Stromal cell of bone marrow (primary cell): ENCODE data around the gene CTF1.
A peak's percentile ranks its signal among the peaks of the same experiment; 100 is the strongest.
"Not testable (repeated sequence)": the region's sequence is repeated elsewhere in the genome, so short reads cannot be mapped to it uniquely, and the experiment has no call there.

Experiments used
- DNase-seq: peaks from one replicate; pipeline ENCODE4 v3.0.0-alpha.2; 2012; ENCODE audit warnings: low read depth

The CTF1 gene

GRCh38 chr16:30888856-30889499 lies 7.4 kb upstream of the CTF1 start:
- DNase-seq, result no peak

DNA sequence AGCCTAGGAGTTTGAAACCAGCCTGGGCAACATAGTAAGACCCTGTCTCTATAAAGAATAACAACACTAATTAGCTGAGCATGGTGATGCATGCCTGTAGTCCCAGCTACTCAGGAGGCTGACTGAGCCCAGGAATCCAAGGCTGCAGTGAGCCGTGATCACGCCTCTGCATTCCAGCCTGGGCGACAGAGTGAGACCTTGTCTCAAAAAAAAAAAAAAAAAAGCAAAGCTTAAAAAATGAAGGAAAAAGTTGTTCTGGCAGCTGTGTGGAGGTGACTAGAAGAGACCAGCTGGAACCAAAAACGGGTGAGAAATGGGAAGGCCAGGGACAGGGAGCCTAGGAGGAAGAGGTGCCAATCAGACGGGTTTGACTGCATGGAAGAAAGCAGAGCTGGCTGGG lies 6.7 kb upstream of the CTF1 start:
- DNase-seq, result no peak

DNA sequence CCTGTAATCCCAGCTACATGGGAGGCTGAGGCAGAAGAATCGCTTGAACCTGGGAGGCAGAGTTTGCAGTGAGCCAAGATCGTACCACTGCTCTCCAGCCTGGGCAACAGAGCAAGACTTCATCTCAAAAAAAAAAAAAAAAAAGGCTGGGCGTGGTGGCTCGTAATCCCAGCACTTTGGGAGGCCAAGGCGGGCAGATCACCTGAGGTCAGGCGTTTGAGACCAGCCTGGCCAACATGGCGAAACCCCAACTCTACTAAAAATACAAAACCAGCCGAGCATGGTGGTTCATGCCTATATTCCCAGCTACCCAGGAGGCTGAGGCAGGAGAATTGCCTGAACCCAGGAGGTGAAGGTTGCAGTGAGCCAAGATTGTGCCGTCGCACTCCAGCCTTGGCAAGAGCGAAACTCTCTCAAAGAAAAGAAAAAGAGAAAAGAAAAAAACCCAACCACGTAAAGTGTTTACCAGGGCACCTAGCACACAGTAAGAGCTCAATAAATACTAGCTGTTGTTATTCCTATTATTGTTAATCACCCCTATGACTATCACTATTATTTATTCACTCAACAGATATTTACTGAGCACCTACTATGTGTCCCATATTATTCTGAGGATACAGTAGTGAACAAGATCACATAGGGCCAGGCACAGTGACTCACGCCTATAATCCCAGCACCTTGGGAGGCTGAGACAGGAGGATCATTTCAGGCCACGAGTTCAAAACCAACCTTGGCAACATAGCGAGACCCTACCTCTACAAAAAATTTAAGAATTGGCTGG lies 5.2 kb upstream of the CTF1 start:
- DNase-seq, result not testable (repeated sequence)

DNA sequence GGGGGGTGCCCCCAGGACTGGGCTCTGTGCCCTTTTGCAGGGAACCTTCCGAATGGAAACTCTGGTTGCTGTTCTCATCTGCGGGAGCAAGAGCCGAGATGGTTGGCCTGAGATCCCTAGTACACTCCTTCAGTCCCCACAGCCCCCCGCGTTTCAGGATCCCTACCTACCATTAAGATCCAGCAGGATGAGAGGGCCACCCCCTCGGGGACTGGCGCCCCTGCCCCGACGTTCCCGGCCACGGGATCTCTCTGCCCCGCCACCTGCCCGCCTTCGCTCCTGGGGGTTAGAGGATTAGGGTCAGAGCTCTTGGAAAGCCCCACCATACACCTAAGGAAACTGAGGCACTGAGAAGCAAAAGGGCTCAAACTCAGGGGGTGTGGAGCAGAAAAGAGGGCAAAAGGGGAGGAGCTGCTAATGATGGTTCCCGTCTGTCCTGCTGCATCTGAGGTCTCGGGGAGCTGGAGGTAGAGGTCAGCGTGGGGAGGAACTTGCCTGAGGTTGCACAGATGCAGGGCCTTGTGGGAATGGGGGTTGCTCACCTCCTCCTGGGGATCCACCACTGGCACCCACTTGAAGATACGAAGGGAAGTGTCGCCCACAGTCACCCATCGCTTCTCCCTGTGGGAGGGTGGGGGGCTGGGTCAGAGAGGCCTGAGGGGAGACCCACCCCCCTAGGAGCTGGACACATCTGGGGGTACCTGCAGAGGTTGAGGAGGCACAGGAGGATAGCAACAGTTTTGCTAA lies 3.6 kb upstream of the CTF1 start:
- DNase-seq, result no peak

GRCh38 chr16:30893417-30893743 lies 3.0 kb upstream of the CTF1 start:
- DNase-seq, result no peak

- peak; percentile 75 for DNase-seq
Measured at GRCh38 chr16:30893744-30894539, 2.5 kb upstream of the CTF1 start, which contains the start of gene BCL7C. TSS of gene BCL7C (minus strand) at chr16:30894077. CDS start at chr16:30893944, 133 bp downstream.

GRCh38 chr16:30894540-30895368 lies 1.7 kb upstream of the CTF1 start:
- DNase-seq, result no peak

DNA sequence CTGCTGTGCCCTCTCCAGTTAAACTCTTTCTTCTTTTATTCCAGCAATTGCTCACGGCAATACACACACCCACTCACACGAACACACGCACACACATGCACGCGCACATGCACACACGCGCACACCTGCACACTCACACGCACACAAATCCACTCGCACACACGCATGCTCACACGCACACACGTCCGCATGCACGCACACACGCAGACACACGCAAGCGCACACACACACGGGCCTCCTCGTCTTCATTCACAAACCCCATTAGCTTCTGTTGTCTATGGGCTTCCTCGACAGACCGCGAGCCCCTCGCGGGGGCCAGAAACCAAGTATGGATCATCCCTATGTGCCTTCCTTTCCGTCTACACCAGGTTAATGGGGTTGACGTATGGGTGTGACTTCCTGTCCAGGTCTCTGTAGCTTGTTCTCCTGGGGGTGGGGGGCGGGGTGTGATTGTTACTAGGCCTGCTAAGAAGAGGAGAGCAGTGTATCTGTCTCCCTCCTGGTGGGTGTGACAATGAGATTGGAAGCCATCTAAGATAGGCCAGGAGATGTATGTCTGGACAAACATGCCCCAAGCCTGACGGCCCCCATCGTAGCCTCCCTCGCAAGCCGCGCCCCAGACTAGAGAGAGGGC lies 670 bp upstream of the CTF1 start:
- no peak for DNase-seq

- peak; percentile 86 for DNase-seq
Measured at GRCh38 chr16:30896889-30897733, 697 bp downstream of the CTF1 start.

DNA sequence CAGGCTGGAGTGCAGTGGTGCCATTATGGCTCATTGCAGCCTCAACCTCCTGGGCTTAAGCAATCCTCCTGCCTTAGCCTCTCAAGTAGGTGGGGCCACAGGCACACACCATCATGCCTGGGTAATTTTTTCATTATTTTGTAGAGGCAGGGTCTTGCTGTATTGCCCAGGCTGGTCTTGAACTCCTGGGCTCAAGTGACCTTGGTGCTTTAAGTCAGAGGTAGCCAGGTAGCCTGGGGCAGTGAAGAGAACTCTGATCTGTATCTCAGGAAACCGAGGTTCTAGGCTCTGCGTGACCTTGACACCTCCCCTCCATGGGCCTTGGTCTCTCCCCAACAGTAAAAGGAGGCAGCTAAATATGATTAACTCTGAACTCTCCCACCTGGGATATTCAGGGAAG lies 3.4 kb downstream of the CTF1 start:
- DNase-seq, result no peak

GRCh38 chr16:30900588-30900987 lies 4.2 kb downstream of the CTF1 start:
- DNase-seq, result no peak

- DNase-seq, result no peak
Measured at GRCh38 chr16:30901201-30902028, 5.0 kb downstream of the CTF1 start.

DNA sequence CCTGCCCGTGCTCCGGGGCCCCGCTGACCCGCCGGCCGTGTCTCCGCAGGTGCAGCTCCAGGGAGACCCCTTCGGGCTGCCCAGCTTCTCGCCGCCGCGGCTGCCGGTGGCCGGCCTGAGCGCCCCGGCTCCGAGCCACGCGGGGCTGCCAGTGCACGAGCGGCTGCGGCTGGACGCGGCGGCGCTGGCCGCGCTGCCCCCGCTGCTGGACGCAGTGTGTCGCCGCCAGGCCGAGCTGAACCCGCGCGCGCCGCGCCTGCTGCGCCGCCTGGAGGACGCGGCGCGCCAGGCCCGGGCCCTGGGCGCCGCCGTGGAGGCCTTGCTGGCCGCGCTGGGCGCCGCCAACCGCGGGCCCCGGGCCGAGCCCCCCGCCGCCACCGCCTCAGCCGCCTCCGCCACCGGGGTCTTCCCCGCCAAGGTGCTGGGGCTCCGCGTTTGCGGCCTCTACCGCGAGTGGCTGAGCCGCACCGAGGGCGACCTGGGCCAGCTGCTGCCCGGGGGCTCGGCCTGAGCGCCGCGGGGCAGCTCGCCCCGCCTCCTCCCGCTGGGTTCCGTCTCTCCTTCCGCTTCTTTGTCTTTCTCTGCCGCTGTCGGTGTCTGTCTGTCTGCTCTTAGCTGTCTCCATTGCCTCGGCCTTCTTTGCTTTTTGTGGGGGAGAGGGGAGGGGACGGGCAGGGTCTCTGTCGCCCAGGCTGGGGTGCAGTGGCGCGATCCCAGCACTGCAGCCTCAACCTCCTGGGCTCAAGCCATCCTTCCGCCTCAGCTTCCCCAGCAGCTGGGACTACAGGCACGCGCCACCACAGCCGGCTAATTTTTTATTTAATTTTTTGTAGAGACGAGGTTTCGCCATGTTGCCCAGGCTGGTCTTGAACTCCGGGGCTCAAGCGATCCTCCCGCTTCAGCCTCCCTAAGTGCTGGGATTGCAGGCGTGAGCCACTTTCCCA lies 5.9 kb downstream of the CTF1 start:
- peak; percentile 43 for DNase-seq

DNA sequence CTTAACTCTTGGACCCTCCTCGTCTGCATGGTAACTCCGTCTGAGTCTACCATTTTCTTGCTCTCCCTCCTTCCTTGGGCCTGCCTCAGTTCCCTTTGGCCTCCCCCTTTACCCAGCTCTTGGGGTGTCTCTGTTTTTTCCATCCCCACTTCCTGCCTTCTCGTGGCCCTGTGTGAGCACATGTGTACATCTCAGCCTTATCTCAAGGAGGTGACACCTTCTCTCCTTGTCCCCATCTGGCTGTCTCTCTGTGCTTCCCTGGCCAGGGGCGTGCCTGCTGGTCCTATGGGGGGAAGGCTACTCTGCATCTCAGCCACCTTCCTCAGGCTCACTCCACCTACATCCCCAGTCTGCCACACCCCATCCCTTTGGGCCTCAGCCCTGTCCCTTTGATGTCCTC lies 6.6 kb downstream of the CTF1 start:
- DNase-seq, result no peak

DNA sequence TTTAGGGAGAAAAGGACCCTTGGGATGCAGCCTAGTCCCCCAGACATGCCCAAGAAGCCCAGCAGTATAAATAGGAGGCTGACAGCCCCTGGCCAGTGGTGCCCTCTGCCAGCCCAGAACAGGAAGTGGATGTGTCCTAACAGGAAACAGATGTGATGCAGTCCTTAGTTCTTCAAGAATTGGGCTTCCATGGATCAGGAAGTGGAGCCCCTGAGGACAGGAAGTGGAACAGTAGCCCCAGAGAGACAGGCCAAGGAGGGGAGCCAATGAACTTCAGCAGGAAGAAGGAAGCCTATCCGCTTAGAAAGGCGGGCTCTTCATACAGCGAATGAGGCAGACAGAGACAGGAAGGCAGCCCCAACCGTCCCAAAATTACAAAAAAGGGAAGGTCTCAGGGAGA lies 7.2 kb downstream of the CTF1 start:
- no peak for DNase-seq

- DNase-seq, result no peak
Measured at GRCh38 chr16:30904114-30904780, 7.8 kb downstream of the CTF1 start.

GRCh38 chr16:30907064-30907463 lies 10.7 kb downstream of the CTF1 start:
- DNase-seq, result no peak
